Neural progenitor cell (in vitro differentiated cells): ENCODE results near the gene SCLT1. TPM values are rescaled to one million over a fixed set of nuclear protein-coding genes. Genes with fewer than 3 reads are reported as not detected.

Experiments used
- DNase-seq: peaks from one replicate; pipeline ENCODE4 v3.0.0-alpha.2; 2016; ENCODE audit warnings: low spot score
- H2AFZ ChIP-seq: fragments of 200-600 bp; sonication (generic); replicated peaks from 2 replicates; pipeline ENCODE4 v1.6.1; 2016; ENCODE audit warnings: antibody characterized with exemption
- H3F3A ChIP-seq: fragments of 200-600 bp; sonication (generic); 2 replicates; pipeline ENCODE4 v1.6.1; 2016; ENCODE audit warnings: antibody characterized with exemption, low read depth
- H3K27ac ChIP-seq: fragments of 200-600 bp; sonication (generic); 2 replicates; pipeline ENCODE4 v1.5.1; 2016; ENCODE audit warnings: mild to moderate bottlenecking
- H3K27me3 ChIP-seq: fragments of 200-600 bp; sonication (generic); 2 replicates; pipeline ENCODE4 v1.6.1; 2016; ENCODE audit warnings: mild to moderate bottlenecking, moderate library complexity
- H3K36me3 ChIP-seq: fragments of 200-600 bp; sonication (generic); 2 replicates; pipeline ENCODE4 v1.5.1; 2016
- H3K4me1 ChIP-seq: fragments of 200-600 bp; sonication (generic); 2 replicates; pipeline ENCODE4 v1.6.1; 2016; ENCODE audit warnings: mixed run types
- H3K4me2 ChIP-seq: fragments of 200-600 bp; sonication (generic); 2 replicates; pipeline ENCODE4 v1.6.1; 2016
- H3K4me3 ChIP-seq: fragments of 200-600 bp; sonication (generic); 2 replicates; pipeline ENCODE4 v1.5.1; 2016
- H3K79me2 ChIP-seq: fragments of 200-600 bp; sonication (generic); 2 replicates; pipeline ENCODE4 v1.6.1; 2016; ENCODE audit warnings: low read depth
- H3K9ac ChIP-seq: fragments of 200-600 bp; sonication (generic); 2 replicates; pipeline ENCODE4 v1.6.1; 2016
- H3K9me3 ChIP-seq: fragments of 200-600 bp; sonication (generic); 2 replicates; pipeline ENCODE4 v1.5.1; 2016; ENCODE audit warnings: low read depth
- H4K20me1 ChIP-seq: fragments of 200-600 bp; sonication (generic); 2 replicates; pipeline ENCODE4 v1.6.1; 2016; ENCODE audit warnings: low read depth
- H3K27ac Mint-ChIP-seq: 3 replicates; pipeline ENCODE4 v1.8.0; 2021; ENCODE audit warnings: mixed read lengths
- H3K27me3 Mint-ChIP-seq: 2 replicates; pipeline ENCODE4 v1.8.0; 2022; ENCODE audit warnings: low read depth, mild to moderate bottlenecking, inconsistent platforms, moderate library complexity, mixed read lengths; ENCODE audit not compliant: insufficient read depth
- H3K36me3 Mint-ChIP-seq: 3 replicates; pipeline ENCODE4 v1.8.0; 2021; ENCODE audit warnings: mixed read lengths
- H3K4me1 Mint-ChIP-seq: 3 replicates; pipeline ENCODE4 v1.8.0; 2021; ENCODE audit warnings: mixed read lengths
- H3K4me3 Mint-ChIP-seq: 3 replicates; pipeline ENCODE4 v1.8.0; 2021; ENCODE audit warnings: mild to moderate bottlenecking, moderate library complexity, mixed read lengths
- H3K9me3 Mint-ChIP-seq: 3 replicates; pipeline ENCODE4 v1.8.0; 2020; ENCODE audit warnings: mixed read lengths
- CTCF ChIP-seq: fragments of 200-600 bp; sonication (generic); IDR thresholded peaks from 2 replicates; pipeline ENCODE4 v1.5.1; 2017; ENCODE audit warnings: antibody characterized with exemption, mild to moderate bottlenecking
- EZH2 ChIP-seq: fragments of 200-600 bp; sonication (generic); IDR thresholded peaks from 2 replicates; pipeline ENCODE4 v1.6.1; 2017; ENCODE audit warnings: antibody characterized with exemption, mild to moderate bottlenecking, moderate library complexity
- EZH2phosphoT487 ChIP-seq: fragments of 200-600 bp; sonication (generic); IDR thresholded peaks from 2 replicates; pipeline ENCODE4 v1.6.1; 2017; ENCODE audit warnings: antibody characterized with exemption
- total RNA-seq: library from RNA; depleted of rRNA; stranded (reverse); fragments of >200 nt; gene quantifications from 2 replicates; pipeline ENCODE4 v1.2.3, GENCODE V29; 2015; ENCODE audit warnings: low replicate concordance

SCLT1 gene
- total RNA-seq: 17.5 and 30.0 TPM in 2 replicates

GRCh38 chr4:129093191-129093920 is at the start of gene SCLT1:
Gene SCLT1, minus strand, starts transcription at chr4:129093539. Its CDS starts 436 bp downstream, at chr4:129093103.
- peak within 1 kb of the TSS; percentile 65 for H3K9ac ChIP-seq
- Mint-ChIP-seq H3K4me3 (peak within 1 kb of the TSS; percentile 36), H3K36me3 (peaks cover 9% of the 10 kb centered on the region), H3K4me1 (peaks cover 15% of the 10 kb centered on the region), H3K27ac (no peak within 1 kb of the TSS), H3K27me3 (no peaks in the 10 kb centered on the region), H3K9me3 (peaks cover 9% of the 10 kb centered on the region)
- peaks cover 43% of the 10 kb centered on the region for H3K79me2 ChIP-seq
- H3K36me3 ChIP-seq: no peaks in the 10 kb centered on the region
- H3K4me1 ChIP-seq: peaks cover 20% of the 10 kb centered on the region
- H4K20me1 ChIP-seq: no peaks in the 10 kb centered on the region
- DNase-seq: peak; percentile 99
- TF ChIP-seq EZH2 (no peak), CTCF (no peak)
- H3F3A ChIP-seq: peaks cover 14% of the 10 kb centered on the region
- no peaks in the 10 kb centered on the region for H3K27me3 ChIP-seq
- peak within 1 kb of the TSS; percentile 84 for H3K27ac ChIP-seq
- H3K9me3 ChIP-seq: no peaks in the 10 kb centered on the region
- H3K4me3 ChIP-seq: peak within 1 kb of the TSS; percentile 79
- peak within 1 kb of the TSS; percentile 83 for H3K4me2 ChIP-seq
- peak within 1 kb of the TSS; percentile 89 for H2AFZ ChIP-seq

GRCh38 chr4:129140521-129140920 is 47.2 kb upstream of the SCLT1 start:
- H3K9me3 Mint-ChIP-seq: no peaks in the 10 kb centered on the region
- H3K9ac ChIP-seq: no peak overlapping the region
- no peaks in the 10 kb centered on the region for H3K9me3 ChIP-seq
- no peaks in the 10 kb centered on the region for H4K20me1 ChIP-seq
- H3K4me3 ChIP-seq: no peak overlapping the region
- no peak overlapping the region for H2AFZ ChIP-seq
- no peaks in the 10 kb centered on the region for H3K27me3 Mint-ChIP-seq
- no peaks in the 10 kb centered on the region for H3K27me3 ChIP-seq
- no peak for DNase-seq
- no peak overlapping the region for H3K27ac ChIP-seq
- H3K4me1 ChIP-seq: no peaks in the 10 kb centered on the region
- H3K4me2 ChIP-seq: no peak overlapping the region
- no peak for TF ChIP-seq EZH2
- TF ChIP-seq EZH2phosphoT487: no peak
- no peak for TF ChIP-seq CTCF
- no peak overlapping the region for H3K4me3 Mint-ChIP-seq
- peaks cover 4% of the 10 kb centered on the region for H3F3A ChIP-seq
- H3K36me3 Mint-ChIP-seq: no peaks in the 10 kb centered on the region
- H3K4me1 Mint-ChIP-seq: peaks cover 7% of the 10 kb centered on the region
- no peaks in the 10 kb centered on the region for H3K79me2 ChIP-seq
- H3K36me3 ChIP-seq: no peaks in the 10 kb centered on the region
- no peak overlapping the region for H3K27ac Mint-ChIP-seq

- no peak overlapping the region for H3K9ac ChIP-seq
- H3K27me3 Mint-ChIP-seq: no peaks in the 10 kb centered on the region
- H3K9me3 Mint-ChIP-seq: no peaks in the 10 kb centered on the region
- H3K4me3 ChIP-seq: no peak overlapping the region
- no peak overlapping the region for H2AFZ ChIP-seq
- no peaks in the 10 kb centered on the region for H3K27me3 ChIP-seq
- no peak overlapping the region for H3K4me3 Mint-ChIP-seq
- H4K20me1 ChIP-seq: no peaks in the 10 kb centered on the region
- H3K27ac ChIP-seq: no peak overlapping the region
- H3K27ac Mint-ChIP-seq: no peak overlapping the region
- no peak overlapping the region for H3K4me2 ChIP-seq
- H3F3A ChIP-seq: peaks cover 4% of the 10 kb centered on the region
- no peaks in the 10 kb centered on the region for H3K36me3 ChIP-seq
- peaks cover 7% of the 10 kb centered on the region for H3K4me1 Mint-ChIP-seq
- no peaks in the 10 kb centered on the region for H3K36me3 Mint-ChIP-seq
- no peak for DNase-seq
- H3K9me3 ChIP-seq: no peaks in the 10 kb centered on the region
- no peaks in the 10 kb centered on the region for H3K4me1 ChIP-seq
- TF ChIP-seq CTCF (no peak), EZH2 (no peak), EZH2phosphoT487 (no peak)
- H3K79me2 ChIP-seq: no peaks in the 10 kb centered on the region
Observed at GRCh38 chr4:129138810-129139496, 45.6 kb upstream of the SCLT1 start.
